ENCODE measurements around the gene EIF4E2.

The EIF4E2 gene

GRCh38 chr2:232550354-232551249 is at the start of gene EIF4E2, which contains the start of gene TIGD1:
TSS of gene EIF4E2 (plus strand) at chr2:232550689. CDS start at chr2:232550725, 36 bp downstream.
TSS of gene TIGD1 (minus strand) at chr2:232550557. CDS start at chr2:232549882, 675 bp downstream.
- peak; percentile 87 to 88 for DNase-seq (ENCODE audit: extremely low read depth in 1 of 2, low read depth in 1 of 2)

DNA sequence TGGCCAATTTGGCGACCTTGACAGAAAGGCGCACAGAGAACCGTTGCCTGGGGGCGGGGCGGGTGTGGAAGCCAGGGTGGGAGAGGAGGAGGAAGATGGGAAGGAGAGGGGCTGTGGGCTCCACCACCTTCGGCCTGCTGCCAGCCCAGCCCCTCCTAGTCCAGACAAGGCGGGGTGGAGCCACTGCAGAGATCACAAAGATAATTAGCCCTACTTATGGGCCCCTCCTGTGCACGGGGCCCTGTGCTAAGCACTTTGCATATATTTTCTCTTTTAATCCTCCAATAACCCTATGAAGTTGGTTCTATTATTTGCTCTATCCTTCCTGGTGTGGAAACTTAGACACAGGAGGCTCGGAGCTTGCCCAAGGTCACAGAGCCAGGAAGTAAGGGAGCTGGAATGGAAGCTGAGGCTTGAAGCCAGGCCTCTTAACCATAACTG is 49.1 kb upstream of the EIF4E2 start:
- DNase-seq (ENCODE audit: extremely low read depth in 1 of 2, low read depth in 1 of 2) = no peak

DNA sequence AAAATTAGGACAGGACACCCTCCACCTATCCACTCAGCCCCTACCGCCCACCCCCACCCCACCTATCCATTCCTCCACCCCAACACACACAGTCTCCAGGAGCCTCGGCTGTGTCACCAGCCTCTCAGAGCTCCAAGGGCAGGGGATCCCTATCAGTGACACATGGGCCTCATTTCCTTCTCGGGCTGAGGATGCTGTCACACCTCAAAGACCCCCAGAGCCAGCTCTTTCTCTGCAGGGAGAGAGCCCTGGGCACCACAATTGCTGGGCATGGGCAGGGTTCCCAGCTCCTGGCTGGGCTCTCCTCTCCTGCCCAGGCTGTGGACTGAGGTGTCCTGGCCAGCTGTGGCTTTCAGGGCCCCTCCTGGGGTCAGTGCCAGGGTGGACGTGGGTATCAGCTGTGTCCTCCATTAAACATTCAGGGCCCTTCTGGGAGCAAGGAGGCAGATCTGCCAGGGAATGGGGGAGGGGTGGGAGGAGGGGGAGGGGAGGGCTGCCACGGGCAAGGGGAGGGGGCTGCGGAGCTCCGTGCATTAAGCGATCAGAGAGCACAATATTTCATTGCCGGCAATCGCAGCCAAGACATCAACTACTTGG is 48.6 kb upstream of the EIF4E2 start:
- no peak for DNase-seq (ENCODE audit: extremely low read depth in 1 of 2, low read depth in 1 of 2)

DNA sequence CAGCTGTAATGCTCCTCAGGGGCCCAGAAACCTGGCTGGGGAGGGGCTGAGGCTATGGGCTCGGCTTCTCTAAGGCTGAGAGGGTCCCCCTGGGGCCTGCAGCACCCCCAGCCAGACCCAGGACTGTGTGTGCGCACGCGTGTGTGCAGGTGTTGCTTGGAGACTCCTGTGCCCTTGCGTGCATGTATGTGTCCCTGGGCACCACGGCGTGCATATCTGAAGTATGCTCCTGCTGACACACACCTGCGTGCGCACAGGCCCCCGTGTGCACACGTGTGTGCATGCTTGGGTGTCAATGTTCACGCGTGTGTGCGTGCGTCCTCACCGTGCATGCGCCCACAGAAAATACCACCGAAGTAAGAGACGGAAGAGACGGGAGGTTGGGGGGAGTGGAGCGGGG is 48.0 kb upstream of the EIF4E2 start:
- no peak for DNase-seq (ENCODE audit: extremely low read depth in 1 of 2, low read depth in 1 of 2)

- peak in 1 of 2 donors; percentile 16 for DNase-seq (ENCODE audit: extremely low read depth in 1 of 2, low read depth in 1 of 2)
Observed at GRCh38 chr2:232502911-232503808, 47.3 kb upstream of the EIF4E2 start.

GRCh38 chr2:232503809-232504323 is 46.6 kb upstream of the EIF4E2 start:
- no peak for DNase-seq (ENCODE audit: extremely low read depth in 1 of 2, low read depth in 1 of 2)

GRCh38 chr2:232504438-232504837 is 46.1 kb upstream of the EIF4E2 start:
- DNase-seq (ENCODE audit: extremely low read depth in 1 of 2, low read depth in 1 of 2) = no peak

DNA sequence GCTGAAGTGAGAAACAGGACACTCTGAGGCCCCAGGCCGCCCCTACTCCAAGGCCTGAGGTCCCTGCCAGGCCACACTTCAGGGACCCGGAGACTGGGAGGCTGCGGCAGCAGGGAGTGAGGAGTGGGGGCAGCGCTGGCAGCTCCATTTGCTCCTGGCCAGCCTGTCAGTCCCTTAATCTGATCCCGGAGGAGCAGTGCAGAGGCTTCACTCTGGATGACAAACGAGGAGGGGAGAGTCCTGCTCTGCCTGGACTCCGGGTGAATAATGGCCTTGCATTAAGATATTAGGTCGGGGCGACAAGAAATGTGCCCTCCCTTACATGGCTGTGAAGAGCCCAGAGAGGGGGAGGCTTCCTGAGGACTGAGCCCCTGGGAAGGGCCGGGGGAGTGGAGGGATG is 44.6 kb upstream of the EIF4E2 start:
- DNase-seq (ENCODE audit: extremely low read depth in 1 of 2, low read depth in 1 of 2) = no peak

GRCh38 chr2:232506709-232507108 is 43.8 kb upstream of the EIF4E2 start:
- no peak for DNase-seq (ENCODE audit: extremely low read depth in 1 of 2, low read depth in 1 of 2)

DNA sequence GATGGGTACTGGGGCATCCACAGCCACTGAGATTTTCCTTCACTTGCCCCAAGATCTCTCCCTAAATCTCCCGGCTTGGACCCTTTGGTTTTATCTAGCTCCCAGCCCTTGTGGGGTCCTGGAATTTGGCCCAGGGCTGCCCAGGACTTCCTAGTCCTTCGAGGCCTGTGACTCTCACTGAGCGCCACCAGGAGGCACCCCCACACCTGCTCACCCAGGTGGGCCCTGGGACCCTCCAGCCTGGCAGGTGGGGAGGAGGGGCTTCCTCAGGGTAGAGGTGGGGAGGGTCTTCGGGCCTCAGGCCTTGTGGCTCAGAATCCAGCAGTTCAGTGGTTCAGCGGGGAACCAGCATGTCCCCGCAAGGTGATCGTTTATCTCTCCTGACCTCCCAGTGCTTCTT is 42.2 kb upstream of the EIF4E2 start:
- DNase-seq (ENCODE audit: extremely low read depth in 1 of 2, low read depth in 1 of 2) = no peak

GRCh38 chr2:232511336-232511890 is 39.1 kb upstream of the EIF4E2 start:
- no peak for DNase-seq (ENCODE audit: extremely low read depth in 1 of 2, low read depth in 1 of 2)

GRCh38 chr2:232512602-232513001 is 37.9 kb upstream of the EIF4E2 start:
- DNase-seq (ENCODE audit: extremely low read depth in 1 of 2, low read depth in 1 of 2) = no peak

GRCh38 chr2:232513353-232513752 is 37.1 kb upstream of the EIF4E2 start:
- no peak for DNase-seq (ENCODE audit: extremely low read depth in 1 of 2, low read depth in 1 of 2)

DNA sequence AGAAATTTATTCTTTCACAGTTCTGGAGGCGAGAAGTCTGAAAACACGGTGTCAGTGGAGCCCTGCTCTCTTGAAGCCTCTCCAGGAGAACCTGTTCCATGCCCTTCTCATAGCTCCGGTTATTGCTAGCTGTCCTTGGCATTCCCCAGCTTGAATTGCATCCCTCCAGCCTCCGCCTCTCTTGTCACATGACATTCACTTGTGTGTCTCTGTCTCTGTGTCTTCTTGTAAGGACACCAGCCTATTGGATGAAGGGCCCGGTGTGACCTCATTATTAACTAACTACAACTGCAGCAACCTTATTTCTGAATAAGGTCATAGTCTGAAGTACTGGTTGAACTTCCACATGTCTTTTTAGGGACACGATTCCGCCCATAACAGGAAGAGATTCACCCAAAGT is 34.9 kb upstream of the EIF4E2 start:
- no peak for DNase-seq (ENCODE audit: extremely low read depth in 1 of 2, low read depth in 1 of 2)

DNA sequence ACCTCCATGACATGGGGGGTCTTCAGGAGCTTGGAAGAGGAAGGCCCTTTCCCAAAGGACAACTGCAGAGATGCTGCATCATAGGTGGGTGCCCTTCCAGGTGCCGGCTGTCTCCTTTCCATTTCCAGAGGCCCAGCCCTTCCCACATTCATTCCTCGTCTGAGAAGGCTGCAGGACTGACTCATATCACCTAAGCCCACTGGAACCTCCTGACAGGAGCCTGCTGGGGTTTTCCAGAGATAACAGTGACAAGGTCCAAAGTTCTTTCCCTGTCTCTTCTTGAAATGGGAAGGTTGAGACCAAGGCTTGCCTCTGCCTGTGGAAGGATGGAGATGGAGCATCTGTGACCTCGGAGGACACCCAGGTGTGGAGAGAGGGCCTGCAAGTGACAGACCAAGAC is 33.9 kb upstream of the EIF4E2 start:
- no peak for DNase-seq (ENCODE audit: extremely low read depth in 1 of 2, low read depth in 1 of 2)

DNA sequence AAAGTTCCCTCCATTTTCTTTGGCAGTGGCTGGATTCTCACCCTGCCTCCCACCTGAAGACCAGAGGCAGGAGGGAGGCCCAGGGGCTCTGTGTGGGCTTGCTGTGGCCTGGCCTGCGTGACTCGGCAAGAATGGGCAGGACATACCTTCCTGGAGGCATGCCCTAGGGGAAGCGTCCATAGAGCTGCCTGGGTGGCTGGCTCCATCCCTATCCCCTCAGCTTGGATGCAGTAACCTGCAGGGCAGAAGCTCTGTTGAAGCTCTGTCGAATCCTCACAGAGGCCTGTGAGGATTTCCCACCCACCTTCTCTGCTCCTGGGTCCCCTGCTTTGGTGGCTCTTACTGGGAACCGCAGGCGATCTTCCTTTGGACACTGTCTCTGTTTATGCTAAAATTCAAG is 31.6 kb upstream of the EIF4E2 start:
- DNase-seq (ENCODE audit: extremely low read depth in 1 of 2, low read depth in 1 of 2) = no peak

DNA sequence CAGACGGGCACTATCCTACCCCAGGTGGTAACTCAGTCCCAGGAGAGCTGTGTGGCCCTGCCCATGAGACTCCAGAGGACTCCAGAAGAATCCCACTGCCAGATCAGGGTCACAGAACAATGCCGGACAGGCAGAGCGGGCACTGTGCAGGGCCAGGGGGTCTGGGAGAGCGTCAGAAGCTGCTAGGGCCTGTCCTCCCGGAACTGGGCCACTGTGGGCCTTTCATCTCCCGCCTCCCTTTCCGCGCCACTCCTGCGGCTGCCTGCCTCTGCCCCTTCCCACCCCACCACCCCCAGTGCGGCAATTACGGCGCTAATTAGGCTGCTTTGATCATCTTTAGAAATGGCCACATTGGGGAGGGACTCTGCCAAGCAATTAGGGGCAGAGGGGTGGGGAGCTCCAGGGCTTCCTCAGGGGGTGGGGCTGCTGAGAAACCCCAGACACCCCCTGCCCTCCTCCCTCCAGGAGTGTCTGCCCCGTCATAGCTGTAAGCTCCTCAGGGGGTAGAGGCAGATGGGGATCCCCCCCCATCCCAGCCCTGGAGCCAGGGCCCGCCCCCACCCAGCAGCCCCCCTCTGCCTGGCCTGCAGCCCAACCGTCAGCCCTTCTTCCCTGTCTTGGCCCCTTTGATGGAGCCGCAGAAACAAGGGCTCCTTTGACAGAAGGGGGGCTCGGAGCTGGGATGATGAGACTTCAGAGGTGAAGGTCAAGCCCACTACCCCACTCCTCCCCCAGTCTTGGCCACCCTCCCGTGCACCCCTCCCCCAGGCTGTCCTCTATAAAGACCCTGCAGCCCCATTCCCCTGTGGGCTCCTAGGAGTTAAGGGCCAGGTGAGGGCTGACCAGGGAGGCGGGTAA is 30.7 kb upstream of the EIF4E2 start, which contains the start of gene PRSS56:
PRSS56 (plus strand) TSS at position 808 of the 858 bp plus-strand sequence. CDS start 211 bp downstream, outside the sequence.
- no peak for DNase-seq (ENCODE audit: extremely low read depth in 1 of 2, low read depth in 1 of 2)

DNA sequence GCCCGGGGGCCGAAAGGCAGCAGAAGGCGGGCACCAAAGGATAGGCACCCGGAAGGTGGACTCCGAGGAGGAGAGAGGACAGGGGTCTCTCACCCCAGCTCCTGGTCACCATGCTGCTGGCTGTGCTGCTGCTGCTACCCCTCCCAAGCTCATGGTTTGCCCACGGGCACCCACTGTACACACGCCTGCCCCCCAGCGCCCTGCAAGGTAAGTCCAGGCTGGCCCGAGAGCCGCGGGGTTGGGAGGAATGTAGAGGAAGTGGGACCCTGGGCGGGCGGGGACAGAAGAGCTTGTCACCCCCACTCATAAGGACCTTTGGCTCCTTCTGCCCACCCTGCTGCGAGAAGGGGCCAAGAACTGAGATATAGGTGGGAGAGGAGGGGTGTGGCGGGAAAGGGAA is 30.0 kb upstream of the EIF4E2 start:
- no peak for DNase-seq (ENCODE audit: extremely low read depth in 1 of 2, low read depth in 1 of 2)

GRCh38 chr2:232521098-232521497 is 29.4 kb upstream of the EIF4E2 start:
- no peak for DNase-seq (ENCODE audit: extremely low read depth in 1 of 2, low read depth in 1 of 2)
